Stimulated activated CD4-positive, alpha-beta T cell treated with anti-CD3 and anti-CD28 coated beads, Interleukin-1b, Interleukin-23, amount 100 ng/mL, for 24 hours (primary cell): ENCODE results near the gene OPRL1.

Source experiments
- DNase-seq, 4 experiments: peaks; one replicate each; pipeline ENCODE4 v3.0.0-alpha.2; 2020; ENCODE audit warnings: low read depth in 4 of 4, low spot score in 1 of 4

OPRL1 gene

DNA sequence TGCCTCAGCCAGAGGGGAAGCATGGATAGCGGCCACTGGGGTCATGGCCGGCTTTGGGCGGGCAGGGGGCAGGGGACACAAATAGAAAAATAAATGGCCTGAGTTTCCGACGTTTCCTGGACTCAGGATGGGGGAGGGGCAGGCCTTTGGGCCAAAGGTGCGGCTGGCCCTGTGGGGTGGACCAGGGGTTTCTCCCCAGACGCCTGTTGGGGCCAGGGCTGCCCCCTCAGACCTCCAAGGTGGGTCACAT is 23.3 kb upstream of the OPRL1 start:
- DNase-seq = no peak

DNA sequence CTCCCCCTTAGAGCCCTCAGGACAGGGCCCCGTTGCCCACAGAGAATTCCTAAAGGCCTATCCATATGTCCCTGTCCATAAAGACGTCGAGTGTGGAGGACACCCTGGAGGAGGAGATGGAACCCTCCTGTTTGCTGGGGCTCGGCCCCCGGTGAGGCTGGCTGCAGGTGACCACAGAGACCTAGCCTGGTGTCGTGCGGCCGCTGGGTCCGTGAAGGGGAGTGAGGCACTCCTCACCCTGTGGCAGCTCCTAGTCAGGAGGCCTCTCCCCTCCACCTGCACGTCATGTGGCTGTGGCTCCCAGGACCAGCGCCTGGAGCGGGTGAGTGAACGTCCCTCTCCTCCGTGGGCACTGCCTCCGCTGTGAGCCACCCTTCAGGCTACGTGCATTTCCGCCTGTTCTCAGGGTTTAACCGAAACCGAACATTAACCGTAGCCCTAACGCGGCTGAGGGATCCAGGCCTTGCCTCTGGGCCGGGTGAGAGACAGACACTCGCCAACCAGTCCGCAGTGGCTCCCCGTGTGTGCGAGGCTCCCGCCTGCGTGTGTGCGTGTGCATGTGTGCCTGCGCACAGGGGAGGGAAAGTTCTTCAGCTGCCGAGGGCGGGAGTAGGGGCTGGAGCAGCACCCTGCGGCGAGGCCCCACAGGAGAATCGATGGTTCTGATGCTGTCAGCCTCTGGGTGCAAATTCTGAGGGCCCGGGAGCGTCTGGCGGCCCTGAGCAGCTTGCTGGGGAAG is 22.8 kb upstream of the OPRL1 start:
- DNase-seq = no peak

GRCh38 chr20:64057628-64058498 is 22.0 kb upstream of the OPRL1 start:
- DNase-seq = peak; percentile 70 to 82 (median 78)

DNA sequence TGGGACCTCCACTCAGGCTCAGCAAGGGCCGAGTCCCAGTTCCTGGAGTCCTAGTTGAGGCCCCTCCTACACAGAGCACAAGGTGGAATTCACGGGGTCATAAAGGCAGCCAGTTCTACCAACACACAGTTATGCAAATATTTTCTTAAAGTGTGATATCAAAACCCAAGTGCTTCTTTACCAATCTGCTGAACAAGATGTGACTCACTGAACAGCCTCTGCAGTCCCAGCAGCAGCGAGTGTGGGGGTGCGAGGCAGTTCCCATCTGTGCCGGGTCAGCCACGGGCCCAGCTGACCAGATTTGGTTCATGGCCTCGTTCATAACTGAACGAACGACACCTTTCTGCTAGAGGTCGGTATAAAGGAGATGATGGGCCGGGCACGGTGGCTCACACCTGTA is 21.3 kb upstream of the OPRL1 start:
- no peak for DNase-seq

DNA sequence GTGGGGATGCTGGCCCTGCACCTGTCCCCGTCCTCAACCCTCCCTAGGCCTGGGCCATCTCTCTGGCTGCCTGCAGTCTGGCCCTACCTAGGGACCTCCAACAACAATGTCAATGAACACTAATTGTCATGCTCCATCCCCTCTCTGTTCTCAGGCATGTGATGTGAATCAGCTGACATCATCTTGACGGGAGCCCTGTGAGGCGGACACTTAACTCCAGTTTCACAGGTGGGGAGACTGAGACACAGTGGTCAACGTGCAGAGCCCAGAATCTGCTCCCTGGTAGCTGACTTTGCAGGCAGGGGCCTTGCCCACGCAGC is 17.6 kb upstream of the OPRL1 start:
- DNase-seq = no peak

GRCh38 chr20:64062596-64063388 is 17.1 kb upstream of the OPRL1 start, which contains the start of gene TCEA2:
TSS of gene TCEA2 (plus strand) at chr20:64063198. CDS start at chr20:64063313, 115 bp downstream.
- peak; percentile 85 to 95 (median 90) for DNase-seq

GRCh38 chr20:64063389-64064144 is 16.3 kb upstream of the OPRL1 start:
- DNase-seq = no peak

- no peak for DNase-seq
Measured at GRCh38 chr20:64064145-64064698, 15.7 kb upstream of the OPRL1 start.

- DNase-seq = no peak
Measured at GRCh38 chr20:64065062-64065973, 14.6 kb upstream of the OPRL1 start.

GRCh38 chr20:64065974-64066343 is 13.9 kb upstream of the OPRL1 start:
- no peak for DNase-seq

- DNase-seq = no peak
Measured at GRCh38 chr20:64067005-64067632, 12.8 kb upstream of the OPRL1 start.

GRCh38 chr20:64067733-64068307 is 12.1 kb upstream of the OPRL1 start:
- no peak for DNase-seq

GRCh38 chr20:64068386-64069208 is 11.3 kb upstream of the OPRL1 start:
- DNase-seq = no peak

GRCh38 chr20:64069209-64069613 is 10.7 kb upstream of the OPRL1 start:
- no peak for DNase-seq

DNA sequence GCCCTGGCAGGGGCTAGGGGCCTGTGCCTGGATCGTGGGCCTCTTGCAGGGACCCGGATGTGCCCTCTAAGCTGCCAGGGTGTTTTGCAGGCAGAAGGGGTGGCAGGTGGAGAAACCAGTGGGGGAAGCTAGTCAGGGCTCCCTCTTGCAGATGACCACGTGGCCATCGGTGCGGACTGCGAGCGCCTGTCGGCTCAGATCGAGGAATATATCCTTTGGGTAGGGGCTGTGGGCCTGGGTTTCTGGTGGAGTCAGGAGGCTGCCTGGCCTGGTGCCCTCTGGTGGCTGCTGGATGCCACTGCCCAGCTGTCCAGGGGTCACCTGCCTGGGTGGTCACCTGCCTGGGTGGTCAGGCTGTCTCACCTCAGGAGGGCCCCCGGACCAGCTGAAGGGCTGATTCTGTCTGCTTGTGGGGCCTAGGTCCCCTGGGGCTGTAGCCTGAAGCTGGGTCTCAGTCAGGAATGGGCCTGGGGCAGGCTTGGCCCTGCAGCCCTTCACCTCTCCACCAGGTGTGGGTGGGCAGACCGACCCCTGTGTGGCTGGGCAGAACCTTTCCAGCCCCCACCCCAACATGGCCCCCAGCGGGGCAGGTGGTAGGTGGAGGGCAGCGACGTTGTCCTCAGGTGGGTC is 10.2 kb upstream of the OPRL1 start:
- DNase-seq = no peak

GRCh38 chr20:64070244-64070993 is 9.5 kb upstream of the OPRL1 start:
- no peak for DNase-seq
